HG03196 (cell line): ENCODE data around the gene CNTNAP2.
A peak's percentile ranks its signal among the peaks of the same experiment; 100 is the strongest.

ENCODE experiments used
- ATAC-seq: cut with Tn5 transposase; IDR thresholded peaks from one replicate; pipeline ENCODE4 v1.9.1; 2021; ENCODE audit not compliant: unreplicated experiment

CNTNAP2 gene

DNA sequence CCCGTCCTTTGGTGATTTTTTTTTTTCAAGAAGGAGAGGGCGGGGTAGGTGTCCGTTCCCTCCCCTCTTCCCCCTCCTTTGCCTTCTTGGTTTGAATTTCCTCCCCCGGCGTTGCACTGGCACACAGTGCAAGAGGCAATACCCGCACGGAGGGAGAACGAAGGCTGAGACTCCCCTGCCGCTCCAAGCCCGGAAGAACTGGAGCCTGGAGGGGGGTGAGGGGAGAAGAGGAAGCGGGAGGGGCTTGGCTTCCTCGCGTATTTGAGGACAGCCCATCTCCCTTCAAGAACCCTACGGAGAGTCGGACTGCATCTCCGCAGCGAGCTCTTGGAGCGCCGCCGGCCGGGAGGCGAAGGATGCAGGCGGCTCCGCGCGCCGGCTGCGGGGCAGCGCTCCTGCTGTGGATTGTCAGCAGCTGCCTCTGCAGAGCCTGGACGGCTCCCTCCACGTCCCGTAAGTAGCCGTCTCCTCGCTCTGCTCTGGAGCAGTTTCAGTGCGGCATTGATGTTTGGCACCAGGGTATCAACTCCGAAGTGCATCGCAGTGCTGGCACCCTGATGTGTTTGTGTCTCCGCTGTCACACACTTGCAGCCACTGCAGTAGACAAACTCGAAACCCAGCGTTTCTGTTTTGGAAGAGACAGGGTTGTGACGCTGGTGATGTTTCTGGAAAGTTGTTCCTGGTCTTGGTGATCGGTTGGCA is at the start of gene CNTNAP2:
TSS of gene CNTNAP2 (plus strand) at position 281 of the 702 bp plus-strand sequence. CDS start at position 357, 76 bp downstream.
- no peak for ATAC-seq

- ATAC-seq = no peak
These were observed 48.7 kb upstream of the CNTNAP2 start for GRCh38 chr7:146067880-146068279.

DNA sequence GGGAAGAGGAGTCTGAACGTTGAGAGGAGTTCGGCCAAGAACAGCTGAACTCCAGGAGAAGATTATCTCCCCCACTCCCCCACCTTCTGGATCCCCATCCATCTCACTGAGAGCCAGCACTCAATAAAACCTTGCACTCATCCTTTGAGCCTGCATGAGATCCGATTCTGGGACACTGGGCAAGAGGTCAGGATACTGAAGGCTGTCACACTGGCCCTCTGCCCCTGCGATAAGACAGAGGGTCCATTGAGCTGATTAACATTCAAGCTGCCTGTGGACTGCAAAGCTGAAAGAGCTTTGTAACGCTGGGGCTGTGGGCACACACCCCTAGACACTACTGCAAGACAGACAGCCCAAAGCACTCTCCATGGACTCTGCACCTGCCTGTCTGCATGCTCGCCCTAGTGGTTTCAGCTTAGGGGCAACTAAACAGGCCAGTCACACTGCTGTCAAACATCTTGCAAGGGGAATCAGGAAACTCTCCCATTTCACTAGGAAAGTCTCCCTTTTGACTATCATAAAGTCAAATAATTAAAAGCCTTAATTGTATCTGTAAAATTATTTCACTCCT is 42.3 kb upstream of the CNTNAP2 start:
- ATAC-seq = no peak

DNA sequence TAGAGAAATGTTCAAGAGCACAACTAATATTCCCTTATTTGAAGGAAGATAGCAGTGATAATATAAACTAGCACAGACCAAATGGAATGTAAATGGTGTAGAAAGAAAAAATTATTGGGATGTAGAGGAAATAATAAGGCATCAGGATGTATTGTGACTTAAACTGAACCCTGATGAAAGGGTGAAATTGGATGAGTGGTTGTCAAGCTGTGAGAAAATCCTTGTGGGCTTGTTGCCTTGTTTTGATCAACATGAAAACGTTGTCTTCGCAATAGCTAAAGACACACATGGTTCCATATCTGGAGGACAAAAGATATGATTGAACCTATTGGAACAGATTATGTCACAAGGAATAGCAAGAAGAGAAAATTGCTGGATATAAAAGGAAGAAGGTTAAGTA is 40.3 kb upstream of the CNTNAP2 start:
- ATAC-seq = no peak

DNA sequence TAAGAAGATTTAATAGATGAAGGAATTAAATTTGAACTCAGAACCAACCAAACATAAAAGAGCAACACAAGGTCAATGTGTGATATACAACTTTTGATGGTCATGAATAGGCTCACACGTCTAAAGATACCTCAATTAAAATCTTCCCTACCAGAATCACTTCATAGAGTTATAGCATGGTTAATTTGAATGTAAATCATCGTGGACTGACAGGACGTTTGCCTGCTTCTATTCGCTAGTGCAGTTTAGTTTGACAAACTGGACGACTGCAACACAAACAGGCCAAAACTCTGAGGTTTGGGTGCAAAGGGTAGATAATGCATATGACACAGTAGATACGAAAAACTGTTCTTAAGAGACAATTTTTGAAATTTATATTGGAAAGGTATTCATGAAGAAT is 32.5 kb upstream of the CNTNAP2 start:
- no peak for ATAC-seq

DNA sequence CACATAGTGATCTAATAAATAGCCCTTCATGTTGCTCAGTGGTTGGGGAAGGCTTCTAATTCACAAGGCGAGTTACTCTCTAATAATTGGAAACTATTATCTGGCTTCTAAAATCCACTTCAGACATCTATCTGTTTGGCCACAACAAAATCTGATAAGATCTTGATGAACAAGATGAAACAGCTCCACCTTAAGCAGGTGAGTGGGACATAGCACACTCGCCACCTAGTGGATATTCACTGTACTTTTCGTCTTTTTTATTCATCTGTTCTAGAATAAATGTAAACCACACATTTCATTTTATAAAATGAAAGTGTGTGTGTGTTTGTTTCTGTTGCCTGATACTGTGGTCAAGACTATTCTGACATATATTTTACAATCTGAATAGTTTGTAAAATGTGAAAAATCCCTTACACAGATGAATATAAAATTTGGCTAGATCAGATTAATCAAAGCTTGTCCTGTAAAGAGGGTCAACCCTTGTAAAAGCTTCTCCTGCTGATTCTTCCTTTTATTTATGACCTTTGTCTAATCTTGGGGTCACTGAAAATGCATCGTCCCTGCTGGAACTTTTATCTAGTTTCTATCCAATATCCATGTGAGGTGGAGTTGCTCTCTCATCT is 26.5 kb upstream of the CNTNAP2 start:
- ATAC-seq = peak; percentile 92

GRCh38 chr7:146094356-146094755 is 22.2 kb upstream of the CNTNAP2 start:
- ATAC-seq = no peak

DNA sequence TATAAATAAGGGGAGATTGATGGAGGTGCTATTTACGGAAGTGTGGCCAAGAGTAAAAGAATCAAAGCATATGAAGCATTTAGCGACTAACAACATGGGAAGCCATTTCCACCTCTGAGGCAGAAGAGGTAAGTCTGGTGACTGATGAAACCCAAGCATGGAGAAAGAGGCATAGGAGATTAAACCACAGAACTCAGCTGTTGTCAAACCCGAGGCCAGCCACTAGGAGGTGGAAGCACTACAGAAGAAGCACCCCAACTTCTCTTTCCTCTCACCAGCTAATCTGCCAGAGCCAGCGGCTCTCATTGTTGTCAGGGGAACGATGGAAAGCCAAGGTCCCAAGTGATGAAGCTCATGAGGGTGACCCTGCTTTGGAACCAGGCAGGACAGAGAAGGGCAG is 19.6 kb upstream of the CNTNAP2 start:
- ATAC-seq = no peak

DNA sequence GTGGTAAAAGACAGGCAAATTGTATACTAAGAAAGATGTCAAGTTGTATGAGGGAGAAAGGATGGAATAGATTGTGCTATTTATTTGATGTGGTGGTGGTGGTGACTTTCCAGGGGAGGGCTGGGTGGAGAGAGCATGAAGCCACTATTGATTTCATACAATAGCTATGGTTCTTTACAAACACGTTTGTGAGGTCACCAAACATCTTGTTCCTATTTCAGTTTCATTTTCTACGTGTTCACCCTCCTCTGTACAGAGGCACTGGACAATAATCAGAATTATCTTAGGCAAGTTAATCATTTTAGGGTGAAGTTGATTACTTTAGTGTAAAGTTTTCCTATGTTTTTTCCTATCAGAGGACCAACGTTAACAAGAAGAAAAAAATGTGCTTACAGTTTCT is 10.3 kb upstream of the CNTNAP2 start:
- no peak for ATAC-seq

- no peak for ATAC-seq
These were observed 3.8 kb upstream of the CNTNAP2 start for GRCh38 chr7:146112755-146113154.

- no peak for ATAC-seq
These were observed 1.1 kb upstream of the CNTNAP2 start for GRCh38 chr7:146115548-146115850.

DNA sequence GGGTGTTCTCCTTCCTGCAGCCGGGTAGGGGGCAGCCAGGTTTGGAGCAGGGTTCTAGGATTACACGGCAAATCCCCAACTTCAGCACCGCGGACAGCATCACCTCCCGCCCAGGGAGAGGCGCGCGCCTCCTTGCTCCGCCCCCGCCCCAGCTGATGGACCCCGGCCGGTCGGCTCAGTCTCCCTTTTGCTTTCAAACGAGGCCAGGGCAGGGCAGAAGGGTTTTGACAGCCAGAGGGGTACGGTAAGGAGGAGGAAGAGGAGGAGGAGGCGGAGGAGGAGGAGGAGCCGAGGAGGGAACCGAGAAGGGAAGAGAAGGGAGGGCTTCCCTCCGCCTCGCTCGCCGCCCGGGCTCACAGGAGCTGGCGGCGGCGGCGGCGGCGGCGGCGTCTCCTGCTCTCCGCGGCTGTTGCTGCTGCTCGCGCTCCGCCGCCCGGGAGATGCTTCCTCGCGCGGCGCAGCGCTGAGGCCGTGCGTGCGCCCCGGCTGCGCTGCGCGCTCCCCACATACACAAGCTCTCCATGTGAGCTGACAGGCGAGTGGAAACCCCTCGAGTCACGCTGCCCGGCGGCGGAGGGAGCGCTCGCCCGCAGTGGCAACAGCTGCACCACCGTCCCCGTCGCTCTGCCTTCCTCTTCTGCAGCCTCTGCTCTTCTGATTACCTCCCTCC is 615 bp upstream of the CNTNAP2 start:
- no peak for ATAC-seq

DNA sequence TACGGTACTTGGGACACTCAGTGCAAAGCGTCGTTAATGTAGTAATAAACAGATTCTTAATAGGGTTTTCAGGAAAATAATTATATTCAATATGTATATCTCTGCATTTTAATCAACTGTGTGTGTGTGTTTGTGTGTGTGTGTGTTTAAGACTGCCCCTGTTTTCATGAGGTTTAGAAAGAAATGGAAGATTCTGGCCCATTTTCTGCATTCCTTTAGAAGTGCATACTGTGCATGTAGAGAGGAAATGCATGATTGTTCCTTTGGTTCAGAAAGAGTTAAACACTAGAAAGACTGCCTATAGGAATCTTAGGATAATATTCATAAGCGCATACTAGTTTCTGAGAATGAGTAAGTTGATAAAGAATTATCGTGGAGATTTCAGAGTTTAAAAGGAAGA is 975 bp downstream of the CNTNAP2 start:
- ATAC-seq = no peak

- ATAC-seq = no peak
These were observed 2.4 kb downstream of the CNTNAP2 start for GRCh38 chr7:146119002-146119401.

DNA sequence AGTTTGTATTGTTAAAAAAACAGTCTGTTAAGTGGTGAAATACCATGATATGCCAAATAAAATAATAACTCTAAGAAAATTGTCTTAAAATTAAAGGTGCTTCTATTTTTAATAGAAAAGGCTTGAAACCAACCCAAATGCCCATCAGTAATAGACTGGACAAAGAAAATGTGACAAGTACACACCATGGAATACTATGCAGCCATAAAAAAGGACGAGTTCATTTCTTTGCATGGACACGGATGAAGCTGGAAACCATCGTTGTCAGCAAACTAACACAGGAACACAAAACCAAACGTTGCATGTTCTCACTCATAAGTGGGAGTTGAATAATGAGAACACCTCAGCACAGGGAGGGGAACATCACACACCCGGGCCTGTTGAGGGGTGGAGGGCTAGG is 7.1 kb downstream of the CNTNAP2 start:
- ATAC-seq = no peak

GRCh38 chr7:146126767-146127509 is 10.3 kb downstream of the CNTNAP2 start:
- ATAC-seq = no peak

GRCh38 chr7:146129296-146129695 is 12.7 kb downstream of the CNTNAP2 start:
- no peak for ATAC-seq

- no peak for ATAC-seq
These were observed 13.4 kb downstream of the CNTNAP2 start for GRCh38 chr7:146129997-146130396.

DNA sequence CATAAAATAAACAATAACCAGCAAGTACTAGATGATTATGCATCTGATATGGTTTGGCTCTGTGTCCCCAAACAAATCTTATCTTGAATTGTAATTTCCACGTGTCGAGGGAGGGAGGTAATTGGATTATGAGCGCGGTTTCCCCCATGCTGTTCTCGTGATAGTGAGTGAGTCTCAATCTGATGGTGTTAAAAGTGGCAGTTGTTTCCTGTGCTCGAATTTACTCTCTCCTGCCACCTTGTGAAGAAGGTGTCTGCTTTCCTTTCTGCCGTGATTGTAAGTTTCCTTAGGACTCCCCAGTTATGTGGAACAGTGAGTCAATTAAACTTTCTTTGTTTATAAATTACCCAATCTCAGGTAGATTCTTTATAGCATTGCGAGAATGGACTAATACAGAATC is 15.1 kb downstream of the CNTNAP2 start:
- no peak for ATAC-seq

GRCh38 chr7:146136357-146136875 is 19.8 kb downstream of the CNTNAP2 start:
- no peak for ATAC-seq

DNA sequence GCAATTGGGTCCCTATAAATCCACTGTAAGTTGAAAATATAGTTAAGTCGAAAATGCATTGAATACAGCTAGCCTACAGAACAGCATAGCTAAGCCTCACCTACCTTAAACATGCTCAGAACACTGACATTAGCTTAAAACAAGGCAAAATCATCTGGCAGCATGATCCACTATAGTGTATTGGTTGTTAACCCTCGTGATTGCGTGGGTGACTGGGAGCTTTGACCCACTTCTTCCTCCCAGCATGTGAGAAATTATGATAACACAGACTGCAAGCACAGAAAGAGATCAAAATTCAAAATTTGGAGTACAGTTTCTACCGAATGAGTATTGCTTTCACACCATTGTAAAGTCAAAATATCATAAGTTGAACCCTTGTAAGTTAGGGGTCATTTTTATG is 22.3 kb downstream of the CNTNAP2 start:
- ATAC-seq = no peak
